Measurements from ENCODE around the gene HACD2.

The HACD2 gene

GRCh38 chr3:123561188-123561587 lies 23.7 kb downstream of the HACD2 start:
- H3K9ac ChIP-seq (ENCODE audit: low read length), result no peak overlapping the region
- H3K27me3 ChIP-seq (ENCODE audit: control insufficient read depth, insufficient read depth, low read length), result no peaks in the 10 kb centered on the region
- no peaks in the 10 kb centered on the region for H3K9me3 ChIP-seq (ENCODE audit: control insufficient read depth, low read depth, low read length)
- peaks cover 5% of the 10 kb centered on the region for H3K36me3 ChIP-seq (ENCODE audit: control insufficient read depth, low read depth, low read length)
- no peaks in the 10 kb centered on the region for H3K4me1 ChIP-seq (ENCODE audit: control insufficient read depth, low read depth, low read length)
- H3K4me3 ChIP-seq (ENCODE audit: low read length), result no peak overlapping the region
- no peak overlapping the region for H3K27ac ChIP-seq (ENCODE audit: low read length)

- H3K36me3 ChIP-seq (ENCODE audit: control insufficient read depth, low read depth, low read length), result peaks cover 4% of the 10 kb centered on the region
- no peaks in the 10 kb centered on the region for H3K9me3 ChIP-seq (ENCODE audit: control insufficient read depth, low read depth, low read length)
- H3K9ac ChIP-seq (ENCODE audit: low read length), result no peak overlapping the region
- H3K4me1 ChIP-seq (ENCODE audit: control insufficient read depth, low read depth, low read length), result no peaks in the 10 kb centered on the region
- H3K27me3 ChIP-seq (ENCODE audit: control insufficient read depth, insufficient read depth, low read length), result no peaks in the 10 kb centered on the region
- H3K27ac ChIP-seq (ENCODE audit: low read length), result no peak overlapping the region
- no peak overlapping the region for H3K4me3 ChIP-seq (ENCODE audit: low read length)
Observed at GRCh38 chr3:123559040-123559861, 25.6 kb downstream of the HACD2 start.

- no peaks in the 10 kb centered on the region for H3K4me1 ChIP-seq (ENCODE audit: control insufficient read depth, low read depth, low read length)
- H3K4me3 ChIP-seq (ENCODE audit: low read length), result no peak overlapping the region
- H3K9ac ChIP-seq (ENCODE audit: low read length), result no peak overlapping the region
- H3K9me3 ChIP-seq (ENCODE audit: control insufficient read depth, low read depth, low read length), result peaks cover 7% of the 10 kb centered on the region
- no peak overlapping the region for H3K27ac ChIP-seq (ENCODE audit: low read length)
- peaks cover 7% of the 10 kb centered on the region for H3K36me3 ChIP-seq (ENCODE audit: control insufficient read depth, low read depth, low read length)
- H3K27me3 ChIP-seq (ENCODE audit: control insufficient read depth, insufficient read depth, low read length), result no peaks in the 10 kb centered on the region
Observed at GRCh38 chr3:123553536-123553935, 31.3 kb downstream of the HACD2 start.

GRCh38 chr3:123552768-123553167 lies 32.1 kb downstream of the HACD2 start:
- no peaks in the 10 kb centered on the region for H3K27me3 ChIP-seq (ENCODE audit: control insufficient read depth, insufficient read depth, low read length)
- H3K9ac ChIP-seq (ENCODE audit: low read length), result no peak overlapping the region
- no peak overlapping the region for H3K4me3 ChIP-seq (ENCODE audit: low read length)

GRCh38 chr3:123552095-123552714 lies 32.6 kb downstream of the HACD2 start:
- H3K4me1 ChIP-seq (ENCODE audit: control insufficient read depth, low read depth, low read length), result no peaks in the 10 kb centered on the region
- H3K4me3 ChIP-seq (ENCODE audit: low read length), result no peak overlapping the region
- H3K9ac ChIP-seq (ENCODE audit: low read length), result no peak overlapping the region
- H3K27me3 ChIP-seq (ENCODE audit: control insufficient read depth, insufficient read depth, low read length), result no peaks in the 10 kb centered on the region
- peaks cover 7% of the 10 kb centered on the region for H3K36me3 ChIP-seq (ENCODE audit: control insufficient read depth, low read depth, low read length)
- no peak overlapping the region for H3K27ac ChIP-seq (ENCODE audit: low read length)
- peaks cover 7% of the 10 kb centered on the region for H3K9me3 ChIP-seq (ENCODE audit: control insufficient read depth, low read depth, low read length)

More at GRCh38 chr3:123552768-123553167, 32.1 kb downstream of the HACD2 start:
- H3K9me3 ChIP-seq (ENCODE audit: control insufficient read depth, low read depth, low read length), result peaks cover 7% of the 10 kb centered on the region
- no peak overlapping the region for H3K27ac ChIP-seq (ENCODE audit: low read length)
- peaks cover 7% of the 10 kb centered on the region for H3K36me3 ChIP-seq (ENCODE audit: control insufficient read depth, low read depth, low read length)
- H3K4me1 ChIP-seq (ENCODE audit: control insufficient read depth, low read depth, low read length), result no peaks in the 10 kb centered on the region

- peaks cover 7% of the 10 kb centered on the region for H3K36me3 ChIP-seq (ENCODE audit: control insufficient read depth, low read depth, low read length)
- no peaks in the 10 kb centered on the region for H3K4me1 ChIP-seq (ENCODE audit: control insufficient read depth, low read depth, low read length)
- H3K9ac ChIP-seq (ENCODE audit: low read length), result no peak overlapping the region
Observed at GRCh38 chr3:123547881-123548519, 36.9 kb downstream of the HACD2 start.

GRCh38 chr3:123546133-123546755 lies 38.6 kb downstream of the HACD2 start:
- H3K27ac ChIP-seq (ENCODE audit: low read length), result no peak overlapping the region
- no peaks in the 10 kb centered on the region for H3K9me3 ChIP-seq (ENCODE audit: control insufficient read depth, low read depth, low read length)
- no peaks in the 10 kb centered on the region for H3K4me1 ChIP-seq (ENCODE audit: control insufficient read depth, low read depth, low read length)
- H3K9ac ChIP-seq (ENCODE audit: low read length), result no peak overlapping the region
- no peak overlapping the region for H3K4me3 ChIP-seq (ENCODE audit: low read length)
- no peaks in the 10 kb centered on the region for H3K27me3 ChIP-seq (ENCODE audit: control insufficient read depth, insufficient read depth, low read length)
- H3K36me3 ChIP-seq (ENCODE audit: control insufficient read depth, low read depth, low read length), result peaks cover 7% of the 10 kb centered on the region

More at GRCh38 chr3:123547881-123548519, 36.9 kb downstream of the HACD2 start:
- H3K27me3 ChIP-seq (ENCODE audit: control insufficient read depth, insufficient read depth, low read length), result no peaks in the 10 kb centered on the region
- peaks cover 1% of the 10 kb centered on the region for H3K9me3 ChIP-seq (ENCODE audit: control insufficient read depth, low read depth, low read length)
- H3K4me3 ChIP-seq (ENCODE audit: low read length), result no peak overlapping the region
- H3K27ac ChIP-seq (ENCODE audit: low read length), result no peak overlapping the region

- Histone ChIP-seq H3K4me3 (ENCODE audit: low read length) (no peak overlapping the region), H3K9me3 (ENCODE audit: control insufficient read depth, low read depth, low read length) (no peaks in the 10 kb centered on the region), H3K9ac (ENCODE audit: low read length) (no peak overlapping the region), H3K27ac (ENCODE audit: low read length) (no peak overlapping the region), H3K27me3 (ENCODE audit: control insufficient read depth, insufficient read depth, low read length) (no peaks in the 10 kb centered on the region), H3K4me1 (ENCODE audit: control insufficient read depth, low read depth, low read length) (no peaks in the 10 kb centered on the region), H3K36me3 (ENCODE audit: control insufficient read depth, low read depth, low read length) (no peaks in the 10 kb centered on the region)
Observed at GRCh38 chr3:123543950-123544349, 40.9 kb downstream of the HACD2 start.

GRCh38 chr3:123540285-123540684 lies 44.6 kb downstream of the HACD2 start:
- Histone ChIP-seq H3K4me1 (ENCODE audit: control insufficient read depth, low read depth, low read length) (no peaks in the 10 kb centered on the region), H3K9ac (ENCODE audit: low read length) (no peak overlapping the region), H3K9me3 (ENCODE audit: control insufficient read depth, low read depth, low read length) (no peaks in the 10 kb centered on the region), H3K36me3 (ENCODE audit: control insufficient read depth, low read depth, low read length) (no peaks in the 10 kb centered on the region), H3K27ac (ENCODE audit: low read length) (no peak overlapping the region), H3K27me3 (ENCODE audit: control insufficient read depth, insufficient read depth, low read length) (no peaks in the 10 kb centered on the region), H3K4me3 (ENCODE audit: low read length) (no peak overlapping the region)

GRCh38 chr3:123536153-123536895 lies 48.5 kb downstream of the HACD2 start:
- no peak overlapping the region for H3K27ac ChIP-seq (ENCODE audit: low read length)
- no peaks in the 10 kb centered on the region for H3K4me1 ChIP-seq (ENCODE audit: control insufficient read depth, low read depth, low read length)
- H3K4me3 ChIP-seq (ENCODE audit: low read length), result no peak overlapping the region
- no peaks in the 10 kb centered on the region for H3K27me3 ChIP-seq (ENCODE audit: control insufficient read depth, insufficient read depth, low read length)
- H3K9me3 ChIP-seq (ENCODE audit: control insufficient read depth, low read depth, low read length), result no peaks in the 10 kb centered on the region
- H3K9ac ChIP-seq (ENCODE audit: low read length), result no peak overlapping the region
- no peaks in the 10 kb centered on the region for H3K36me3 ChIP-seq (ENCODE audit: control insufficient read depth, low read depth, low read length)

GRCh38 chr3:123535580-123535979 lies 49.3 kb downstream of the HACD2 start:
- H3K36me3 ChIP-seq (ENCODE audit: control insufficient read depth, low read depth, low read length), result no peaks in the 10 kb centered on the region
- H3K9me3 ChIP-seq (ENCODE audit: control insufficient read depth, low read depth, low read length), result no peaks in the 10 kb centered on the region
- H3K4me3 ChIP-seq (ENCODE audit: low read length), result no peak overlapping the region
- no peaks in the 10 kb centered on the region for H3K27me3 ChIP-seq (ENCODE audit: control insufficient read depth, insufficient read depth, low read length)
- no peaks in the 10 kb centered on the region for H3K4me1 ChIP-seq (ENCODE audit: control insufficient read depth, low read depth, low read length)
- H3K27ac ChIP-seq (ENCODE audit: low read length), result no peak overlapping the region
- H3K9ac ChIP-seq (ENCODE audit: low read length), result no peak overlapping the region
